ENCODE results near the gene DOC2A. TPM values are rescaled to one million over a fixed set of nuclear protein-coding genes. Genes with fewer than 3 reads are reported as not detected.

The DOC2A gene
- total and polyA plus RNA-seq, 10 donors = 0.74 to 4.8 (median 2.5) TPM

DNA sequence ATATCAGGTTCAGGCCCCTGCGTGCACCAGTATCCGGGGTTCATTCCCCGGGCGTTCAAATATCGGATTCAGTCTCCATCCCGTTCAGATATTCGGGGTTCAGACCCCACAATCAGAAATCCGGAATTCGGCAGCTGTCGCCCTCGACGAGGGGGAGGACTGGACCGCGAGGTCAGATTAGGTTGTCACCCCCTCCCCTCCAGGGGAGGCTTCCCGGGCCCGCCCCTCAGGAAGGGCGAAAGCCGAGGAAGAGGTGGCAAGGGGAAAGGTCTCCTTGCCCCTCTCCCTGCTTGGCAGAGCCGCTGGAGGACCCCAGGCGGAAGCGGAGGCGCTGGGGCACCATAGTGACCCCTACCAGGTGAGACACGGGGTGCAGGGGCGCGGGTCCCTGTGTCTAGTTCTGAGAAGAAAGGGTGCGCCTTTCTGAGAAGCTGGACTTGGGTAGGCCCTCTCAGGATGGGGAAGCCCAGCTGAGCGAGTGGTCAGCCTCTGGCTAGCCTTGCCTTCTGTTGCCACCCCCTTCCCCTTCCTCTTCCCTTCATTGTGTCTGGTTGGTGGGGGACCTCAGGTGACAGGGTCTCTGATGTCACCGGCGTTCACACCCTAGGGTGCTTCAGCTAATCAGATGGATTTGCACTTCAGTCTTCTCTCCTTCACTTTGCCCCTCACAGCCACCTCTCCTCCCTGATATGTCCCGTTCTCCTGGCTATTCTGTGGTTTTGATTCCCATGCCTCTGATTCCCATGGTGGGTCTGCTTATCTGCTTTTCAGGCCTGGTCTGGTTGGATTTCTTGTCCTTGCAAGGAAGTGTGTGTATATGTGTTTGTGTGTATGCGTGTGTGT lies 36.3 kb downstream of the DOC2A start:
- Histone ChIP-seq H3K27me3 (replicated peaks in 1 of 7) (no peaks in the 10 kb centered on the region), H3K36me3 (peaks cover 0 to 55% (median 33%) of the 10 kb centered on the region in 6 donors), H3K27ac (peak overlapping the region; percentile 91 to 96 (median 95)), H3K4me3 (peak overlapping the region; percentile 76 to 99 (median 94)), H3K9me3 (no peaks in the 10 kb centered on the region), H3K4me1 (peaks cover 23 to 69% (median 50%) of the 10 kb centered on the region in 6 donors)
- peak; percentile 86 for DNase-seq
- 2% methylated on average over 20 to 31 of the region's 31 CpGs for WGBS, 5 donors
- intact Hi-C loops (cut with DNase I; ENCODE audit: low total_unique reads) = loop anchor here (2.0 kb wide), 1 partner anchor 20 kb away; the partner anchor contains the start of gene HIRIP3
- TF ChIP-seq CTCF (IDR thresholded peaks at IDR 0.05 in 8 of 11, conservative IDR thresholded peaks at IDR 0.05 in 3 of 11) (no peak), POLR2A (IDR thresholded peaks at IDR 0.05) (peak in 1 of 3 donors; percentile 43), POLR2AphosphoS5 (IDR thresholded peaks at IDR 0.05) (peak; percentile 55 to 85 (median 82))

GRCh38 chr16:29973384-29974246 lies 37.2 kb downstream of the DOC2A start, which contains the start of gene TAOK2:
Gene TAOK2, plus strand, starts transcription at chr16:29973868. Its CDS starts 3,905 bp downstream, at chr16:29977773.
- peak within 1 kb of the TSS; percentile 91 to 96 (median 95) for H3K27ac ChIP-seq
- peak within 1 kb of the TSS; percentile 76 to 99 (median 94) for H3K4me3 ChIP-seq
- 3 to 6% (median 4%) methylated on average over 43 to 75 of the region's 75 CpGs for WGBS, 5 donors
- H3K36me3 ChIP-seq = peaks cover 0 to 55% (median 31%) of the 10 kb centered on the region in 6 donors
- intact Hi-C loops (cut with DNase I; ENCODE audit: low total_unique reads) = loop anchor here (2.0 kb wide), 1 partner anchor 21 kb away; the partner anchor contains the start of gene HIRIP3
- no peaks in the 10 kb centered on the region for H3K9me3 ChIP-seq
- DNase-seq = peak; percentile 100
- no peaks in the 10 kb centered on the region for H3K27me3 ChIP-seq (replicated peaks in 1 of 7)
- TF ChIP-seq POLR2AphosphoS5 (IDR thresholded peaks at IDR 0.05) (peak; percentile 94 to 97 (median 95)), CTCF (IDR thresholded peaks at IDR 0.05 in 8 of 11, conservative IDR thresholded peaks at IDR 0.05 in 3 of 11) (peak in 1 of 11 experiments; percentile 36), POLR2A (IDR thresholded peaks at IDR 0.05) (peak in 2 of 3 donors; percentile 48 to 50)
- H3K4me1 ChIP-seq = peaks cover 23 to 60% (median 44%) of the 10 kb centered on the region in 6 donors

DNA sequence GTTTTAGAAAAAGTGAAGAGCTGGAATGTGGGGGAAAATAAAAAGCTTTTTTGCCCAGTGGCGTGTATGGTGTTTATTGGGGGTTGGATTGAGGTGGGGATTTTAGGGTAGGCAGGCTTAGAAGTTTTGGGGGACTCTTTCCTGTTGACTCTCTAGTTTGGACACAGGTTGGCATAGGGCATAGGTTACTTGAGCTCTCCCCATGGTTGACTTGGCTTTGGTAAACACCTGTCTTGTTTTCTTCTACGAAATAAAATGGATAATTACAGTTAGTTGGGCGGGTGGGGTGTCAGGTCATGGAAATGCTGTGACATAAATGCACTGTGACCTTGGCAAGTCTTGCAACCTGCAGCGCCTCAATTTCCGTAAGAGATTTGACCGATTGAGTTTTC lies 37.8 kb downstream of the DOC2A start:
- Histone ChIP-seq H3K9me3 (no peaks in the 10 kb centered on the region), H3K4me1 (peaks cover 23 to 54% (median 39%) of the 10 kb centered on the region in 6 donors), H3K36me3 (peaks cover 0 to 55% (median 31%) of the 10 kb centered on the region in 6 donors), H3K27me3 (replicated peaks in 1 of 7) (no peaks in the 10 kb centered on the region), H3K27ac (peak overlapping the region in 7 of 8 donors; percentile 91 to 96 (median 95)), H3K4me3 (peak overlapping the region in 7 of 8 donors; percentile 76 to 99 (median 92))
- no peak for DNase-seq
- intact Hi-C loops (cut with DNase I; ENCODE audit: low total_unique reads) = no loop called here
- TF ChIP-seq CTCF (IDR thresholded peaks at IDR 0.05 in 8 of 11, conservative IDR thresholded peaks at IDR 0.05 in 3 of 11) (no peak), POLR2AphosphoS5 (IDR thresholded peaks at IDR 0.05) (no peak), POLR2A (IDR thresholded peaks at IDR 0.05) (no peak)
- 73 to 83% (median 82%) methylated on average over 6 of the region's 6 CpGs for WGBS, 5 donors
